HCT116 (cell line): Measurements from ENCODE around the gene PNLIPRP3. TPM values are rescaled to one million over a fixed set of nuclear protein-coding genes. Genes with fewer than 3 reads are reported as not detected.

Experiments used
- ATAC-seq: fragments of 200-7000 bp; cut with Tn5 transposase; 2 replicates; pipeline ENCODE4 v1.9.1; 2020; ENCODE audit warnings: mild to moderate bottlenecking, moderate library complexity
- BruUV-seq: library from RNA; stranded (reverse); fragments of 400-500 nt; replicated peaks from 2 replicates; lab custom pipeline; 2021; lab: Mats Ljungman, UMichigan
- CTCF ChIA-PET: fragments of 300-600 bp; sonication (Branson Sonifier 250); formaldehyde crosslinking; loops from one replicate; lab custom pipeline; 2021; ENCODE audit warnings: antibody characterized with exemption; lab: Charles Lee
- POLR2A ChIA-PET: fragments of 300-600, 350-600 bp; sonication (Branson Sonifier 250); formaldehyde crosslinking; loops from one replicate; lab custom pipeline; 2021; ENCODE audit warnings: antibody characterized with exemption; lab: Charles Lee
- RAD21 ChIA-PET, 2 experiments: fragments of 300-600 bp; sonication (Branson Sonifier 250); formaldehyde crosslinking; loops; one replicate each; lab custom pipeline; 2023; ENCODE audit warnings: low total read pairs in 2 of 2; ENCODE audit not compliant: uncharacterized antibody in 2 of 2, unreplicated experiment in 2 of 2, low non-redundant PET in 1 of 2; lab: Charles Lee
- DNase-seq: peaks from one replicate; pipeline ENCODE4 v3.0.0-alpha.2; 2010; ENCODE audit warnings: low read depth, low spot score
- H2AFZ ChIP-seq: fragments of 200-600 bp; shearing (Covaris generic), sonication (generic); 2 replicates; pipeline ENCODE4 v1.6.1; 2017; ENCODE audit warnings: low read depth, mixed run types, mixed read lengths, antibody characterized with exemption, low read length; ENCODE audit not compliant: poor library complexity, severe bottlenecking
- H3K27ac ChIP-seq: 2 replicates; pipeline ENCODE4 v1.5.1; 2012; ENCODE audit warnings: low read depth, low read length
- H3K27me3 ChIP-seq: fragments of 200-600 bp; sonication (generic); 2 replicates; pipeline ENCODE4 v1.6.1; 2016; ENCODE audit warnings: mixed run types, low read length, mixed read lengths; ENCODE audit not compliant: insufficient read depth
- H3K36me3 ChIP-seq, 2 experiments: fragments of 200-500 bp in 1 of 2; fragments of 200-600 bp in 1 of 2; sonication (Bioruptor generic) in 1 of 2; sonication (generic) in 1 of 2; 2 replicates each; pipeline versions ENCODE4 v1.5.1 to v1.6.1; 2014 to 2016; ENCODE audit warnings: low read length in 2 of 2, inconsistent platforms in 1 of 2, mixed read lengths in 1 of 2, mixed run types in 1 of 2; ENCODE audit not compliant: insufficient read depth in 2 of 2, control insufficient read depth in 1 of 2
- H3K4me1 ChIP-seq, 2 experiments: fragments of 200-600 bp in 1 of 2; sonication (generic) in 1 of 2; 2 replicates each; pipeline versions ENCODE4 v1.5.1 to v1.6.1; 2012 to 2017; ENCODE audit warnings: low read length in 2 of 2, inconsistent platforms in 1 of 2, mild to moderate bottlenecking in 1 of 2, mixed read lengths in 1 of 2, mixed run types in 1 of 2, moderate library complexity in 1 of 2; ENCODE audit not compliant: insufficient read depth in 2 of 2, control insufficient read depth in 1 of 2
- H3K4me2 ChIP-seq: fragments of 200-600 bp; sonication (generic); 2 replicates; pipeline ENCODE4 v1.6.1; 2017; ENCODE audit warnings: mixed run types, low read length, mixed read lengths
- H3K4me3 ChIP-seq, 2 experiments: fragments of 200-600 bp in 1 of 2; sonication (generic) in 1 of 2; replicated peaks in 1 of 2; 2 replicates each; pipeline ENCODE4 v1.5.1; 2011 to 2016; ENCODE audit warnings: low read length in 2 of 2, control low read depth in 1 of 2, low read depth in 1 of 2, mild to moderate bottlenecking in 1 of 2, mixed read lengths in 1 of 2, mixed run types in 1 of 2
- H3K79me2 ChIP-seq: fragments of 200-600 bp; sonication (generic); 2 replicates; pipeline ENCODE4 v1.6.1; 2017; ENCODE audit warnings: mild to moderate bottlenecking, mixed run types, low read length, moderate library complexity, mixed read lengths; ENCODE audit not compliant: insufficient read depth
- H3K9ac ChIP-seq: fragments of 200-600 bp; sonication (generic); 2 replicates; pipeline ENCODE4 v1.6.1; 2016; ENCODE audit warnings: low read length, mixed read lengths
- H3K9me2 ChIP-seq: fragments of 200-600 bp; sonication (generic), shearing (Covaris generic); 2 replicates; pipeline ENCODE4 v1.6.1; 2017; ENCODE audit warnings: mixed run types, mild to moderate bottlenecking, moderate library complexity; ENCODE audit not compliant: insufficient read depth
- H3K9me3 ChIP-seq, 2 experiments: fragments of 200-500 bp in 1 of 2; fragments of 200-600 bp in 1 of 2; sonication (Bioruptor generic) in 1 of 2; sonication (generic) in 1 of 2; 2 replicates each; pipeline ENCODE4 v1.6.1; 2014 to 2017; ENCODE audit warnings: low read length in 2 of 2, mixed read lengths in 2 of 2, inconsistent platforms in 1 of 2, low read depth in 1 of 2, mild to moderate bottlenecking in 1 of 2, mixed run types in 1 of 2, moderate library complexity in 1 of 2; ENCODE audit not compliant: control insufficient read depth in 1 of 2, insufficient read depth in 1 of 2
- H4K20me1 ChIP-seq: fragments of 200-600 bp; sonication (generic), shearing (Covaris generic); 2 replicates; pipeline ENCODE4 v1.6.1; 2017; ENCODE audit warnings: mixed run types, mild to moderate bottlenecking, moderate library complexity; ENCODE audit not compliant: insufficient read depth
- ATF3 ChIP-seq: IDR thresholded peaks from 2 replicates; pipeline ENCODE4 v1.6.1; 2012
- CBX3 ChIP-seq: IDR thresholded peaks from 2 replicates; pipeline ENCODE4 v1.6.1; 2012; ENCODE audit warnings: low read depth
- CEBPB ChIP-seq: IDR thresholded peaks from 2 replicates; pipeline ENCODE4 v1.6.1; 2012; ENCODE audit warnings: low read depth
- EZH2 ChIP-seq: fragments of 200-600 bp; sonication (generic); IDR thresholded peaks from 2 replicates; pipeline ENCODE4 v1.6.1; 2017; ENCODE audit warnings: antibody characterized with exemption, mixed run types
- EZH2phosphoT487 ChIP-seq: fragments of 200-600 bp; IDR thresholded peaks from 2 replicates; pipeline ENCODE4 v1.6.1; 2018; ENCODE audit warnings: antibody characterized with exemption, borderline replicate concordance
- REST ChIP-seq: IDR thresholded peaks from 2 replicates; pipeline ENCODE4 v1.6.1; 2012; ENCODE audit warnings: low read depth
- SRF ChIP-seq: IDR thresholded peaks from 2 replicates; pipeline ENCODE4 v1.6.1; 2012; ENCODE audit warnings: low read depth
- TCF7L2 ChIP-seq: IDR thresholded peaks from 2 replicates; pipeline ENCODE4 v1.7.0; 2011; ENCODE audit warnings: borderline replicate concordance, inconsistent platforms; ENCODE audit not compliant: insufficient read depth, insufficient read length; ENCODE audit errors: extremely low read depth
- YY1 ChIP-seq: IDR thresholded peaks from 2 replicates; pipeline ENCODE4 v1.6.1; 2011; ENCODE audit warnings: low read length, low read depth, moderate library complexity, mild to moderate bottlenecking; ENCODE audit not compliant: insufficient replicate concordance; ENCODE audit errors: extremely low read depth
- ZFX ChIP-seq: fragments of 450-650 bp; IDR thresholded peaks from 2 replicates; pipeline ENCODE4 v1.6.1; 2017
- intact Hi-C: fragments of 100-400 bp; cut with micrococcal nuclease; formaldehyde crosslinking; loops from 2 replicates; pipeline ENCODE4 v1.10.0; 2022
- total RNA-seq: library from RNA; stranded (reverse); gene quantifications from one replicate; pipeline ENCODE4 v1.2.1, GENCODE V29; 2021; ENCODE audit not compliant: unreplicated experiment
- TF ChIP-seq, protein P1 (sequence below): IDR thresholded peaks from 2 replicates; pipeline ENCODE4 v1.6.1; 2012
- TF ChIP-seq, protein P2 (sequence below): IDR thresholded peaks from 2 replicates; pipeline ENCODE4 v1.6.1; 2011; ENCODE audit warnings: mild to moderate bottlenecking, low read length, moderate library complexity; ENCODE audit not compliant: insufficient replicate concordance; ENCODE audit errors: extremely low read depth

Gene PNLIPRP3
- total RNA-seq, 1 experiment from 2014 or later = not detected

DNA sequence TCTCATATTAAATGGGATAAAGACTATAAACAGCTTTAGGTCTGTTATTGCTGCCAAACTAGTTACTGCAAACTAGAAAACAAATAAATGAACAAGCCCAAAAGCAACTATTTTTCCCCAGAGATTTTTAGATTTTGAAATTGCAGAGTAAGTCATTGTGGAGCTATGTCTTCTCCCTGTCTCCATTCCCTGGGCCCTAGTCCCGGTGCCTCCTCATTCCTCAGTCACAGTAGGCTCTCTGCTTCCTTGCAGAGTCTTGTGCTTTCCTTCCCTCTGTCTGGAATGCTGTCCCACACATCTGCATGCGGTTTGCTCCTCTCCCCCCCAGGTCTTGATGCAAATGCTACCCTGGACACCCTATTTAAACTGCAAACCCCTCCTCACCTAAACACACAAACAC is 4.0 kb downstream of the PNLIPRP3 start:
- no peaks in the 10 kb centered on the region for H3K9me3 ChIP-seq
- no TSS peak for BruUV-seq
- H3K79me2 ChIP-seq = no peaks in the 10 kb centered on the region

More for the DNA sequence above, 4.0 kb downstream of the PNLIPRP3 start:
- no peaks in the 10 kb centered on the region for H4K20me1 ChIP-seq
- no peak overlapping the region for H3K4me3 ChIP-seq
- no peak overlapping the region for H3K4me2 ChIP-seq
- H3K9ac ChIP-seq = no peak overlapping the region
- ChIA-PET POLR2A (no interaction called here), RAD21 (no interaction called here), CTCF (interaction anchor here (1.0 kb wide), 1 partner anchor 13 kb away, joined by 3 read pairs; no protein-coding TSS in a partner anchor)
- H3K36me3 ChIP-seq = no peaks in the 10 kb centered on the region
- H3K27me3 ChIP-seq = peaks cover 28% of the 10 kb centered on the region
- no peak for DNase-seq
- intact Hi-C loops = no loop called here
- no peak for ATAC-seq
- H3K27ac ChIP-seq = no peak overlapping the region
- H2AFZ ChIP-seq = no peak overlapping the region
- TF ChIP-seq EZH2 (no peak), REST (no peak), ZFX (no peak), YY1 (no peak), EZH2phosphoT487 (no peak), CEBPB (no peak), TCF7L2 (no peak), CBX3 (no peak), ATF3 (no peak), SRF (no peak)
- TF ChIP-seq, protein P1, sequence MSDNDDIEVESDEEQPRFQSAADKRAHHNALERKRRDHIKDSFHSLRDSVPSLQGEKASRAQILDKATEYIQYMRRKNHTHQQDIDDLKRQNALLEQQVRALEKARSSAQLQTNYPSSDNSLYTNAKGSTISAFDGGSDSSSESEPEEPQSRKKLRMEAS = no peak
- TF ChIP-seq, protein P2, sequence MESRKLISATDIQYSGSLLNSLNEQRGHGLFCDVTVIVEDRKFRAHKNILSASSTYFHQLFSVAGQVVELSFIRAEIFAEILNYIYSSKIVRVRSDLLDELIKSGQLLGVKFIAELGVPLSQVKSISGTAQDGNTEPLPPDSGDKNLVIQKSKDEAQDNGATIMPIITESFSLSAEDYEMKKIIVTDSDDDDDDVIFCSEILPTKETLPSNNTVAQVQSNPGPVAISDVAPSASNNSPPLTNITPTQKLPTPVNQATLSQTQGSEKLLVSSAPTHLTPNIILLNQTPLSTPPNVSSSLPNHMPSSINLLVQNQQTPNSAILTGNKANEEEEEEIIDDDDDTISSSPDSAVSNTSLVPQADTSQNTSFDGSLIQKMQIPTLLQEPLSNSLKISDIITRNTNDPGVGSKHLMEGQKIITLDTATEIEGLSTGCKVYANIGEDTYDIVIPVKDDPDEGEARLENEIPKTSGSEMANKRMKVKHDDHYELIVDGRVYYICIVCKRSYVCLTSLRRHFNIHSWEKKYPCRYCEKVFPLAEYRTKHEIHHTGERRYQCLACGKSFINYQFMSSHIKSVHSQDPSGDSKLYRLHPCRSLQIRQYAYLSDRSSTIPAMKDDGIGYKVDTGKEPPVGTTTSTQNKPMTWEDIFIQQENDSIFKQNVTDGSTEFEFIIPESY = no peak
- H3K9me2 ChIP-seq = no peaks in the 10 kb centered on the region
- no peaks in the 10 kb centered on the region for H3K4me1 ChIP-seq
